Stimulated activated naive CD4-positive, alpha-beta T cell (primary cell): ENCODE data around the gene COQ3.

Experiments
- DNase-seq, 6 experiments: peaks; one replicate each; lab custom pipeline; 2025; lab: John Stamatoyannopoulos, UW

The COQ3 gene

GRCh38 chr6:99331531-99331930 is 62.5 kb downstream of the COQ3 start:
- DNase-seq = no peak

DNA sequence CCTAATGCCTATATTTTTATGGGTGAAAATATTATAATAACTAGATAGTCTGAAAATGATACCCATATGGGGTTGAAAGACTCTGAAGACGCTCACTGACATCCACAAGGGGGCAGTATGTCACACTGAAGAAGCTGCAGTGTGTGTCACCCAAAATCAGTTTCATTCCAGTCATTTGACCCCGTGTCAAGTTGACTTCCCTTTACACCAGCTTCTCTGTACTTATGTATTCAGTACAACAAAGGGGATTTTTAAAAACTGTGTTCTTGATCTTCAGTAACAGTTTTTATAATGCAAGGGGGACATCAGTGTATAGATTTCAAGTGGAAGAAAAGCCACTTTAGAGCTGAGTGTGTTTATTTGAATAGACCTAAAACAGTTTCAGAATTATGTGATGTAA is 63.8 kb downstream of the COQ3 start:
- DNase-seq = peak in 4 of 6 experiments; percentile 3 to 50 (median 24)

GRCh38 chr6:99324996-99325395 is 69.0 kb downstream of the COQ3 start:
- no peak for DNase-seq
